Eye (tissue), 1 donor: ENCODE results near the gene CDC42BPA.
"Not testable (repeated sequence)": the region's sequence is repeated elsewhere in the genome, so short reads cannot be mapped to it uniquely, and the experiment has no call there.

ENCODE experiments used
- DNase-seq: peaks from one replicate; pipeline ENCODE4 v3.0.0-alpha.2; 2015

Gene CDC42BPA

DNA sequence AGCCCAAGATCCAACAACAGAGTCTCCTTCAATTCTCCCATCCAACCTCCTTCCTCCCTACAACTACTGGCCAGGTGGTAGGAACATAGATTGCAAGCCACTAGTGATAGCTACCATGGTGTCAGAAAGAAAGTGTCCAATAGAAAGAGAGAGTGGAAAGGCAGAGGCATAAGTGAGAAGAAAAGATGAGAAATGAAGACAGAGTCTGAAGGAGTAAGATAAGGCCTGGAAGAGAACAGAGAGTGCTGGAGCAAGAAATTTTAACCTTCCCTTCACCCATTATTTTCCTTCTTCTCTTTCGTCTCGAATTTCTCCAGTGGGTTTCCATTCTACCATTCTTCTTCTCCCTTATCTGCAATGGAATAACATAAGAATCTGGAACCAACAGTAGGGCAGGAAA is 57.9 kb downstream of the CDC42BPA start:
- no peak for DNase-seq

- DNase-seq: no peak
Measured at GRCh38 chr1:227257964-227258363, 60.3 kb downstream of the CDC42BPA start.

DNA sequence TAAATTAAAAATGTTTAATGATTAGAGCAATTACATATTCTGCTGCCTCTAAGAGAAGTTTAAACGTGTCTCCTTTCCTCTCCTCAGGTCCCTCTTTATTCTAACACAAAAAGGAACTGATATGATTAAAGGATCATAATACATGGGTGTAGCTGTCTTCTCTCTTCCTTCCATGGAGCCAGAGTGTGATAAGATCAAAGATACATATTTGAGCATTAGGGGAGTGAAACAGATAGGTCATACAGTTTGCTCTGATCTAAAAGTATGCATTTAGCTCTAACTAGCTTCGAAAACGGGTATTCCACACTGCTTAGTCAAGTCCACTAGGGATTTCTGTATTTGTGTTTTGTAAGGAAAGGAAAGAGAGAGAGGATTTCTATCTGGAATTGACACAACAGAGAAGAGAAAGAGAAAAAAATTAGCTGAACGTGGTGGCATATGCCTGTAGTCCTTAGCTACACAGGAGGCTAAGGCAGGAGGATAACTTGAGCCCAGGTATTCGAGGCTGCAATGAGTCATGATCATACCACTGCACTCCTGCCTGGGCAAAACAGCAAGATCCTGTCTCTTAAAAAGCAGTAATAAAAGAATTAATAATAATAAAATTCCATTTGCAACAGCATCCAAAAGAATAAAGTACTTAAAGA is 63.1 kb downstream of the CDC42BPA start:
- DNase-seq: no peak

DNA sequence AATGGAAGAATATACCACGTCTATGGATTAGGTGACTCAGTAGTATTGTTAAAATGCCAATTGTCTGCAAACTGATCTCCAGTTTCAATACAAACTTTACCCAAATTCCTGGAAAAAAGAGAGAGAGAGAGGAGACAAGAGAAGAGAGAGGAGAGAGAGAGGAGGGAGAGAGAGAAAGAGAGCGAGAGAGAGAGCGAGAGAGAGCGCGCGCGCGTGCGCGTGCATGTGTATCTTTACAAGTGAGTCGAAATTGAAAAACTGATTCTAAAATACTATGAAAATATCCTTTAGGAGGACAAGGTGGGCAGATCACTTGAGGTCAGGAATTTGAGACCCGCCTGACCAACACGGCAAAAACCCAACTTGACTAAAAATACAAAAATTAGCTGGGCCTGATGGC is 65.2 kb downstream of the CDC42BPA start:
- no peak for DNase-seq

GRCh38 chr1:227245613-227246320 is 72.5 kb downstream of the CDC42BPA start:
- DNase-seq: no peak

DNA sequence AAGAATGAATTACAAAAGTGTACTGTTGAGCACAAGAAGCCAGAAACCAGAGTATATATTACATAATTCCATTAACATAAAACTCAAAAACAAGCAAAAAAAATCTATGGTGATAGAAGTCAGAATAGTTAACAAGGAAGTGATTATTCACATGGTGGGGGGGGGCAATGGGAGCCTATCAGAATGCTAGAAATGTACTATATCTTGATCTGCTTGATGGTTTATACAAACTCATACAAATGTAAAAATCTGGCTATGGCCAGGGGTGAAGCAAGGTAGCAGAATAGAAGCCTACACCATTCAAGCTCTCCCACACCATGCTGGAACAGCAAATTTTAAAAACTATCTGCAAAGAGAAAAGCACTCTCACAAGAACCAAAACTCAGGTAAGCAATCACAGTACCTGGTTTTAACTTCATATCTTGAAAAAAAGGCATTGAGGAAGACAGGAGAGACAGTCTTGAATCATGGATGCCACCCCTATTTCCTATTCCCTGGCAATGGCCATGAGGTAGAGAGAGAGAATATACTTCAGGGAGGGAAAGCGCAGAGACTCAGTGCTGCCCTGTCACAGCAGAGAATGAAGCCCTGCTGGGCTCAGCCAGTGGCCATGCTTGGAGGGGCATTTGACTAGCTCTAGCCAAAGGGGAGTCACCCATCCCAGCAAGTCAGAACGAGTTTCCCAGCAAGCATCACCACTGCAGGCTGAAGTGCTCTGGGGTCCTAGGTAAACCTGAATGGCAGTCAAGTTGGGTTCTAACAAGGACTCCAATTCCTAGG is 73.8 kb downstream of the CDC42BPA start:
- DNase-seq: no peak

- no peak for DNase-seq
Measured at GRCh38 chr1:227242811-227243682, 75.2 kb downstream of the CDC42BPA start.

- DNase-seq: no peak
Measured at GRCh38 chr1:227240983-227241382, 77.3 kb downstream of the CDC42BPA start.

- peak; percentile 52 for DNase-seq
Measured at GRCh38 chr1:227234998-227235405, 83.3 kb downstream of the CDC42BPA start.

DNA sequence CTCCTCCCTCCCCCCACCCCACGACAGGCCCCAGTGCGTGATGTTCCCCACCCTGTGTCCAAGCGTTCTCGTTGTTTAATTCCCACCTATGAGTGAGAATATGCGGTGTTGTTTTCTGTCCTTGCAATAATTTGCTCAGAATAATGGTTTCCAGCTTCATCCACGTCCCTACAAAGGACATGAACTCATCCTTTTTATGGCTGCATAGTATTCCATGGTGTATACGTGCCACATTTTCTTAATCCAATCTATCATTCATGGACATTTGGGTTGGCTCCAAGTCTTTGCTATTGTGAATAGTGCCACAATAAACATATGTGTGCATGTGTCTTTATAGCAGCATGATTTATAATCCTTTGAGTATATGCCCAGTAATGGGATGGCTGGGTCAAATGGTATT is 87.2 kb downstream of the CDC42BPA start:
- DNase-seq: not testable (repeated sequence)

DNA sequence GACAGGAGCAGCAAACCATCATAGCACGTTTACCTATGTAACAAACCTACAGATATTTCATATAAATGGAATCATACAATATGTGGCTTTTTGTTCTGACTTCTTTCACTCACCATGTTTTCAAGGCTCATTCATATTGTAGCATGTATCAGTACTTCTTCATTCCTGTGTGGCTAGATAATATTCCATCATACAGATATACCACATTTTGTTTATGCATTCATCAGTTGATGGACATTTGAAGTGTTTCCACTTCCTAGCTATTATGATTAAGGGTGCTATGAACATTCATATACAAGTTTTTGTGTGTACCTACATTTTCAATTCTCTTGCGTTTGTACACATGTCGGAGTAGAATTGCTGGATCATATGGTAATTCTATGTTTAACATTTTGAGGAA is 90.1 kb downstream of the CDC42BPA start:
- no peak for DNase-seq

DNA sequence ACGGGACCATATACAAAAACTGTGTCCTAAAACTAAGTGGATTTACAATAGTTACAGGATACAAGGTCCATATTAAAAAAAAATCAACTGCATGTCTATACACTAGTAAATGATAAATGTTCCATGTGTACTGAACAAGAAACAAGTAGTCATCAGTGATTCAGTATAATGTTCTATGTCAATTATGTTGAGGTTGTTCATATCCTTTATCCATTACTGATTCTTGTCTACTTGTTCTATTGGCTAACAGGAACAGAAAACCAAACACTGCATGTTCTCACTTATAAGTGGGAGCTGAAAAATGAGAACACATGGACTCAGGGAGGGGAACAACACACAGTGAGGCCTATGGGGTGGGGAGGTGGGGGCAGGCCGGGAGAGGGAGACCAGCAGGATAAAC is 90.5 kb downstream of the CDC42BPA start:
- no peak for DNase-seq

- DNase-seq: no peak
Measured at GRCh38 chr1:227225715-227226346, 92.5 kb downstream of the CDC42BPA start.

GRCh38 chr1:227223171-227223806 is 95.0 kb downstream of the CDC42BPA start:
- DNase-seq: no peak

DNA sequence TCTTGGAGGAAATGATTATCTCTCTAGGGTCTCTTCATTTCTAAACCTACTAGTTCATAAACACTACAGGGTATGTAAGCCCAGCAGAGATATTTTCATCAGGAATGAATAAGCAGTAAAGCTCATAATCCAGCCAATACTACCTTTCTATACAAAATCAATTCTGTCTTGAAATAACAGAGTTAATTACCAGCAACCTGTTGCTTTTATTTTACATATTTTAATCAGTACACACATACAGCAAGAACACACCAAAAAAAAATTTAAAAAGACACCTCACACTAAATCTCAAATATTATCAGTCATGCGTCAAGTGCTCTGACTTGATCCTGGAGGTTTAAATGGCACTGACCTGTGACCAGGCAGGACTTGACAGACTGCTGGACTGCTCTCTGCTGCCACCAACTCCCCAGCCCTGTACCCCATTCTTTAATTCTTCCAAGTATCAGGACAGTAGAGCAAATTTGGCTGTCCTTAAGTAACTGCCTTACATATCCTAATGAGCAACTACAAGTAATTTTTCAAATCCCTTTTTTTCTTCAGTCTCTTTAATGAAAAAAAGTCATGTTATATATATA is 98.5 kb downstream of the CDC42BPA start:
- DNase-seq: no peak

GRCh38 chr1:227218870-227219573 is 99.3 kb downstream of the CDC42BPA start:
- no peak for DNase-seq

DNA sequence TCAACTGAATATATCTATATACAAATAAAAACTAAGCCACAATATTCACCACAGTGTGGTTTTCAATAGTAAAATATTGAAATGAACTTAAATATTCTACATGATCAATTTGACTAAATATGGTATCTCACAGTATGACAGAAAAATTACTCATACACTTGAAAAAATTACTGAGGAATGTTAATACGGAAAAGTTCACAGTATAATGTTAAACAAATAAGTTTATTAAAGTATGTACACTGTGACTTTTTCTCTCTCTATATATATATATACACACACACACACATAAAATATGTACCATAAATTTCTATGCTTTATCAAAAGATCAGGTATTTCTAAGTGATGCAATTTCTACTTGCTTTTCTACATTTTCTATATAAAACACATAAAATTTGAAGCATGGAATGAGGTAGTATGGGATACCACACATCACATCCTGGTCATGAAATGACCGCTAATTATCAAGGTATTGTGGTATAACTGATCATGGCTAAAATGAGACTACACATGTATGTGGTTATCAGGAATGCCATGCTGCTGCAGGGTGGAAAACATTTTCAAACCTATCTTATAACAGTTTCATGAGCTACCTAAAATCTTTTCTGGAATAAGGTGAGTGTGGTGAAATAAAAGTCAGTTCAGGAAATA is 102.3 kb downstream of the CDC42BPA start:
- no peak for DNase-seq

- DNase-seq: no peak
Measured at GRCh38 chr1:227214207-227214606, 104.1 kb downstream of the CDC42BPA start.

GRCh38 chr1:227213426-227213825 is 104.9 kb downstream of the CDC42BPA start:
- no peak for DNase-seq

- no peak for DNase-seq
Measured at GRCh38 chr1:227212164-227212563, 106.1 kb downstream of the CDC42BPA start.
